Measurements from ENCODE around the gene SLC4A3. TPM values are rescaled to one million over a fixed set of nuclear protein-coding genes. Genes with fewer than 3 reads are reported as not detected.

The SLC4A3 gene
- polyA plus RNA-seq, 4 donors, result 8.2 to 10.6 (median 9.0) TPM

GRCh38 chr2:219611866-219612576, 15.4 kb upstream of the SLC4A3 start:
- no peak for DNase-seq (ENCODE audit: low read depth in 4 of 4, low spot score in 3 of 4)

- no peak for DNase-seq (ENCODE audit: low read depth in 4 of 4, low spot score in 3 of 4)
Observed at GRCh38 chr2:219612577-219613286, 14.7 kb upstream of the SLC4A3 start.

- DNase-seq (ENCODE audit: low read depth in 4 of 4, low spot score in 3 of 4), result no peak
Observed at GRCh38 chr2:219613461-219614070, 13.9 kb upstream of the SLC4A3 start.

GRCh38 chr2:219614076-219614860, 13.2 kb upstream of the SLC4A3 start:
- DNase-seq (ENCODE audit: low read depth in 4 of 4, low spot score in 3 of 4), result no peak

- DNase-seq (ENCODE audit: low read depth in 4 of 4, low spot score in 3 of 4), result no peak
Observed at GRCh38 chr2:219615036-219615435, 12.4 kb upstream of the SLC4A3 start.

- DNase-seq (ENCODE audit: low read depth in 4 of 4, low spot score in 3 of 4), result no peak
Observed at GRCh38 chr2:219615894-219616293, 11.5 kb upstream of the SLC4A3 start.

GRCh38 chr2:219616550-219616949, 10.9 kb upstream of the SLC4A3 start:
- no peak for DNase-seq (ENCODE audit: low read depth in 4 of 4, low spot score in 3 of 4)

- DNase-seq (ENCODE audit: low read depth in 4 of 4, low spot score in 3 of 4), result no peak
Observed at GRCh38 chr2:219618733-219619122, 8.7 kb upstream of the SLC4A3 start.

- DNase-seq (ENCODE audit: low read depth in 4 of 4, low spot score in 3 of 4), result no peak
Observed at GRCh38 chr2:219619235-219619634, 8.2 kb upstream of the SLC4A3 start.

- DNase-seq (ENCODE audit: low read depth in 4 of 4, low spot score in 3 of 4), result no peak
Observed at GRCh38 chr2:219620546-219620945, 6.9 kb upstream of the SLC4A3 start.

- DNase-seq (ENCODE audit: low read depth in 4 of 4, low spot score in 3 of 4), result no peak
Observed at GRCh38 chr2:219621935-219622334, 5.5 kb upstream of the SLC4A3 start.

GRCh38 chr2:219622472-219622871, 5.0 kb upstream of the SLC4A3 start:
- no peak for DNase-seq (ENCODE audit: low read depth in 4 of 4, low spot score in 3 of 4)

- DNase-seq (ENCODE audit: low read depth in 4 of 4, low spot score in 3 of 4), result no peak
Observed at GRCh38 chr2:219624565-219624964, 2.9 kb upstream of the SLC4A3 start.

- no peak for DNase-seq (ENCODE audit: low read depth in 4 of 4, low spot score in 3 of 4)
Observed at GRCh38 chr2:219625179-219625578, 2.3 kb upstream of the SLC4A3 start.

- DNase-seq (ENCODE audit: low read depth in 4 of 4, low spot score in 3 of 4), result no peak
Observed at GRCh38 chr2:219626540-219626939, 890 bp upstream of the SLC4A3 start.

GRCh38 chr2:219628235-219628985, 980 bp downstream of the SLC4A3 start:
- DNase-seq (ENCODE audit: low read depth in 4 of 4, low spot score in 3 of 4), result no peak

GRCh38 chr2:219628986-219629901, 1.8 kb downstream of the SLC4A3 start:
- no peak for DNase-seq (ENCODE audit: low read depth in 4 of 4, low spot score in 3 of 4)

GRCh38 chr2:219629976-219630695, 2.7 kb downstream of the SLC4A3 start:
- DNase-seq (ENCODE audit: low read depth in 4 of 4, low spot score in 3 of 4), result no peak
